Erythroblast (primary cell): ENCODE measurements around the gene PDE7B.

Experiments
- GATA1 ChIP-seq: IDR thresholded peaks from 2 replicates; pipeline ENCODE4 v1.6.1; 2011; ENCODE audit warnings: low read depth, mild to moderate bottlenecking, control low read depth, low read length, moderate library complexity
- POLR2A ChIP-seq: IDR thresholded peaks from 2 replicates; pipeline ENCODE4 v1.6.1; 2011; ENCODE audit warnings: mild to moderate bottlenecking, low read length

- TF ChIP-seq POLR2A (no peak), GATA1 (no peak)
These were observed 184.0 kb downstream of the PDE7B start for GRCh38 chr6:136035378-136036070.
